IMR-90 (cell line): ENCODE results near the gene ELANE.

Experiments
- CHD1 ChIP-seq: IDR thresholded peaks from 2 replicates; pipeline ENCODE4 v1.6.1; 2012; ENCODE audit warnings: low read depth, low read length, improper control_type of control experiment
- MAFK ChIP-seq: IDR thresholded peaks from 2 replicates; pipeline ENCODE4 v1.6.1; 2012; ENCODE audit warnings: low read depth, low read length, improper control_type of control experiment
- MXI1 ChIP-seq: IDR thresholded peaks from 2 replicates; pipeline ENCODE4 v1.6.1; 2012; ENCODE audit warnings: low read depth, mild to moderate bottlenecking, low read length, moderate library complexity, borderline replicate concordance
- POLR2A ChIP-seq: IDR thresholded peaks from 2 replicates; pipeline ENCODE4 v1.6.1; 2012; ENCODE audit warnings: mild to moderate bottlenecking, low read depth, low read length
- RAD21 ChIP-seq: IDR thresholded peaks from 2 replicates; pipeline ENCODE4 v1.6.1; 2012; ENCODE audit warnings: low read length, improper control_type of control experiment
- RFX5 ChIP-seq: IDR thresholded peaks from 2 replicates; pipeline ENCODE4 v1.8.0; 2012; ENCODE audit warnings: low read depth, mild to moderate bottlenecking, low read length, moderate library complexity
- TF ChIP-seq, protein P1 (sequence below): conservative IDR thresholded peaks from 2 replicates; pipeline ENCODE4 v1.5.1; 2012; ENCODE audit warnings: mild to moderate bottlenecking, low read depth, low read length, improper control_type of control experiment
- TF ChIP-seq, protein P2 (sequence below): fragments of 150-350 bp; IDR thresholded peaks from 2 replicates; pipeline ENCODE4 v1.6.1; 2017; ENCODE audit warnings: mild to moderate bottlenecking, antibody characterized with exemption, low read length, low read depth

DNA sequence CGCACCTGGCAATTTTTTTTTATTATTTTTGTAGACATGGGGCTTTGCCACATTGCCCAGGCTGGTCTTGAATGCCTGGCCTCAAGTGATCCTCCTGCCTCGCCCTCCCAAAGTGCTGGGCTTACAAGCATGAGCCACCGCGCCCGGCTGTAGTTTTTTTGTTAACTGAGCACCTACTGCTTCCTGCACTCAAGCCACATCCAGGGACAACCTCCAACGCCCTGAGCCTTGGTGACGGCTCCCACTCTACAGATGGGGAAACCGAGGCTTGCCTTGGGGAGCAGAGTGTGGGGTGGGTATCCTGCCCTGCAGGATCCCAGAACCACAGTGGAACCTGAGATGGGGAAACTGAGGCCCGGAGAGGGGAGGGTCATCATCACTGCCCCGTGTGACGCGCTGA, 3.0 kb downstream of the ELANE start:
- no peak for TF ChIP-seq RAD21
- TF ChIP-seq, protein P1, sequence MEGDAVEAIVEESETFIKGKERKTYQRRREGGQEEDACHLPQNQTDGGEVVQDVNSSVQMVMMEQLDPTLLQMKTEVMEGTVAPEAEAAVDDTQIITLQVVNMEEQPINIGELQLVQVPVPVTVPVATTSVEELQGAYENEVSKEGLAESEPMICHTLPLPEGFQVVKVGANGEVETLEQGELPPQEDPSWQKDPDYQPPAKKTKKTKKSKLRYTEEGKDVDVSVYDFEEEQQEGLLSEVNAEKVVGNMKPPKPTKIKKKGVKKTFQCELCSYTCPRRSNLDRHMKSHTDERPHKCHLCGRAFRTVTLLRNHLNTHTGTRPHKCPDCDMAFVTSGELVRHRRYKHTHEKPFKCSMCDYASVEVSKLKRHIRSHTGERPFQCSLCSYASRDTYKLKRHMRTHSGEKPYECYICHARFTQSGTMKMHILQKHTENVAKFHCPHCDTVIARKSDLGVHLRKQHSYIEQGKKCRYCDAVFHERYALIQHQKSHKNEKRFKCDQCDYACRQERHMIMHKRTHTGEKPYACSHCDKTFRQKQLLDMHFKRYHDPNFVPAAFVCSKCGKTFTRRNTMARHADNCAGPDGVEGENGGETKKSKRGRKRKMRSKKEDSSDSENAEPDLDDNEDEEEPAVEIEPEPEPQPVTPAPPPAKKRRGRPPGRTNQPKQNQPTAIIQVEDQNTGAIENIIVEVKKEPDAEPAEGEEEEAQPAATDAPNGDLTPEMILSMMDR: no peak
- TF ChIP-seq POLR2A: no peak
- TF ChIP-seq, protein P2, sequence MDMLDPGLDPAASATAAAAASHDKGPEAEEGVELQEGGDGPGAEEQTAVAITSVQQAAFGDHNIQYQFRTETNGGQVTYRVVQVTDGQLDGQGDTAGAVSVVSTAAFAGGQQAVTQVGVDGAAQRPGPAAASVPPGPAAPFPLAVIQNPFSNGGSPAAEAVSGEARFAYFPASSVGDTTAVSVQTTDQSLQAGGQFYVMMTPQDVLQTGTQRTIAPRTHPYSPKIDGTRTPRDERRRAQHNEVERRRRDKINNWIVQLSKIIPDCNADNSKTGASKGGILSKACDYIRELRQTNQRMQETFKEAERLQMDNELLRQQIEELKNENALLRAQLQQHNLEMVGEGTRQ: no peak
- no peak for TF ChIP-seq MXI1
- TF ChIP-seq MAFK: no peak
- TF ChIP-seq CHD1: no peak
- TF ChIP-seq RFX5: no peak
